Breast epithelium (tissue), 3 donors: ENCODE results near the gene KASH5.

Experiments
- POLR2A ChIP-seq: fragments of 450-650 bp; IDR thresholded peaks from one replicate; pipeline ENCODE4 v1.6.1; 2016; ENCODE audit warnings: antibody characterized with exemption, mild to moderate bottlenecking, moderate library complexity
- POLR2AphosphoS5 ChIP-seq, 3 donors: sonication (generic); formaldehyde crosslinking; IDR thresholded peaks; one replicate each; pipeline ENCODE4 v1.6.1; 2017; ENCODE audit warnings: antibody characterized with exemption in 3 of 3
- TF ChIP-seq, protein P1 (sequence below), 3 donors: fragments of 450-650 bp; IDR thresholded peaks; one replicate each; pipeline ENCODE4 v1.5.1; 2016 to 2017; ENCODE audit warnings: antibody characterized with exemption in 3 of 3, mild to moderate bottlenecking in 3 of 3, moderate library complexity in 3 of 3

GRCh38 chr19:49421878-49422202 is 33.8 kb downstream of the KASH5 start:
- TF ChIP-seq, protein P1, sequence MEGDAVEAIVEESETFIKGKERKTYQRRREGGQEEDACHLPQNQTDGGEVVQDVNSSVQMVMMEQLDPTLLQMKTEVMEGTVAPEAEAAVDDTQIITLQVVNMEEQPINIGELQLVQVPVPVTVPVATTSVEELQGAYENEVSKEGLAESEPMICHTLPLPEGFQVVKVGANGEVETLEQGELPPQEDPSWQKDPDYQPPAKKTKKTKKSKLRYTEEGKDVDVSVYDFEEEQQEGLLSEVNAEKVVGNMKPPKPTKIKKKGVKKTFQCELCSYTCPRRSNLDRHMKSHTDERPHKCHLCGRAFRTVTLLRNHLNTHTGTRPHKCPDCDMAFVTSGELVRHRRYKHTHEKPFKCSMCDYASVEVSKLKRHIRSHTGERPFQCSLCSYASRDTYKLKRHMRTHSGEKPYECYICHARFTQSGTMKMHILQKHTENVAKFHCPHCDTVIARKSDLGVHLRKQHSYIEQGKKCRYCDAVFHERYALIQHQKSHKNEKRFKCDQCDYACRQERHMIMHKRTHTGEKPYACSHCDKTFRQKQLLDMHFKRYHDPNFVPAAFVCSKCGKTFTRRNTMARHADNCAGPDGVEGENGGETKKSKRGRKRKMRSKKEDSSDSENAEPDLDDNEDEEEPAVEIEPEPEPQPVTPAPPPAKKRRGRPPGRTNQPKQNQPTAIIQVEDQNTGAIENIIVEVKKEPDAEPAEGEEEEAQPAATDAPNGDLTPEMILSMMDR (IDR thresholded peaks at IDR 0.05): no peak
- TF ChIP-seq POLR2A (no peak), POLR2AphosphoS5 (IDR thresholded peaks at IDR 0.05) (no peak)
